Karpas-422 (cell line): ENCODE measurements around the gene TESMIN. TPM values are rescaled to one million over a fixed set of nuclear protein-coding genes. Genes with fewer than 3 reads are reported as not detected.

Experiments used
- DNase-seq: peaks from one replicate; pipeline ENCODE4 v3.0.0-alpha.2; 2015
- H2AFZ ChIP-seq: fragments of 200-600 bp; sonication (generic); 2 replicates; pipeline ENCODE4 v1.6.1; 2014; ENCODE audit warnings: antibody characterized with exemption, low read length, mixed read lengths
- H3K27ac ChIP-seq: fragments of 200-600 bp; sonication (generic); 2 replicates; pipeline ENCODE4 v1.5.1; 2014; ENCODE audit warnings: mild to moderate bottlenecking, low read length, moderate library complexity
- H3K27me3 ChIP-seq: fragments of 200-600 bp; sonication (generic); 2 replicates; pipeline ENCODE4 v1.6.1; 2014; ENCODE audit warnings: low read length, mixed read lengths
- H3K36me3 ChIP-seq: fragments of 200-600 bp; sonication (generic); 2 replicates; pipeline ENCODE4 v1.6.1; 2014; ENCODE audit warnings: low read length, mixed read lengths; ENCODE audit not compliant: insufficient read depth
- H3K4me1 ChIP-seq: fragments of 200-600 bp; sonication (generic); 2 replicates; pipeline ENCODE4 v1.6.1; 2014; ENCODE audit warnings: mild to moderate bottlenecking, low read length, mixed read lengths
- H3K4me2 ChIP-seq: fragments of 200-600 bp; sonication (generic); 2 replicates; pipeline ENCODE4 v1.6.1; 2014; ENCODE audit warnings: low read length, low read depth, mild to moderate bottlenecking; ENCODE audit not compliant: poor library complexity, severe bottlenecking
- H3K4me3 ChIP-seq: fragments of 200-600 bp; sonication (generic); 2 replicates; pipeline ENCODE4 v1.5.1; 2014; ENCODE audit warnings: mild to moderate bottlenecking, antibody characterized with exemption, low read length, mixed read lengths
- H3K79me2 ChIP-seq: fragments of 200-600 bp; sonication (generic); 2 replicates; pipeline ENCODE4 v1.6.1; 2014; ENCODE audit warnings: mild to moderate bottlenecking, low read length, mixed read lengths
- H3K9ac ChIP-seq: fragments of 200-600 bp; sonication (generic); 2 replicates; pipeline ENCODE4 v1.6.0; 2014; ENCODE audit warnings: low read length
- H3K9me2 ChIP-seq: fragments of 200-600 bp; sonication (generic), shearing (Covaris generic); replicated peaks from 2 replicates; pipeline ENCODE4 v1.6.0; 2014; ENCODE audit warnings: mild to moderate bottlenecking, low read length, moderate library complexity; ENCODE audit not compliant: insufficient read depth
- H3K9me3 ChIP-seq: fragments of 300-700, 200-600 bp; sonication (generic); 2 replicates; pipeline ENCODE4 v1.6.1; 2014; ENCODE audit warnings: low read length, mixed read lengths
- H4K20me1 ChIP-seq: fragments of 200-600 bp; sonication (generic); 2 replicates; pipeline ENCODE4 v1.6.1; 2014; ENCODE audit warnings: mild to moderate bottlenecking, antibody characterized with exemption, low read length, low read depth; ENCODE audit not compliant: insufficient read depth
- total RNA-seq: library from RNA; depleted of rRNA; stranded (reverse); fragments of >200 nt; shearing (Covaris generic); gene quantifications from 2 replicates; pipeline ENCODE4 v1.2.3, GENCODE V29; 2014; ENCODE audit warnings: low replicate concordance

TESMIN gene
- total RNA-seq, 1 experiment from 2014 or later: not detected

GRCh38 chr11:68714060-68714856 is 37.1 kb downstream of the TESMIN start:
- Histone ChIP-seq H3K27me3 (no peaks in the 10 kb centered on the region), H3K4me2 (no peak overlapping the region)

DNA sequence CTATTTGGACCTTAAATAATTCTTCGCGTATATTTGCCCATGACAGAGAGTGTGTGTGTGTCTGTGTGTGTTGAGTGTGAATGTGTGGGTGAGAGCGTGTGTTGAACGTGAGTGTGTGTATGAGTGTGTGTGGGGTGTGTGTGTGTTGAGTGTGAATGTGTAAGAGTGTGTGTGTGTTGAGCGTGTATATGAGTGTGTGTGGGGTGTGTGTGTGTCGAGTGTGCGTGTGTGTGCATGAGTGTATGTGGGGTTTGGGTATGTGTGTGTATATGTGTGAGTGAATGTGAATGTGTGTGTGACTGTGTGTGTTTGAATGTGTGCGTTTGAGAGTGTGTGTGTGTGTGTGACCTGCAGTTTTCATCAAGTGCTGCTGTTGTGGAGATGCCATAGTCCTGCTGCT is 40.2 kb downstream of the TESMIN start:
- Histone ChIP-seq H3K9me2 (no peaks in the 10 kb centered on the region), H3K79me2 (no peaks in the 10 kb centered on the region), H3K4me1 (no peaks in the 10 kb centered on the region), H3K9ac (no peak overlapping the region), H4K20me1 (no peaks in the 10 kb centered on the region), H3K36me3 (no peaks in the 10 kb centered on the region), H3K27me3 (no peaks in the 10 kb centered on the region), H3K9me3 (no peaks in the 10 kb centered on the region), H3K4me2 (no peak overlapping the region), H3K27ac (no peak overlapping the region), H3K4me3 (no peak overlapping the region), H2AFZ (no peak overlapping the region)
- no peak for DNase-seq

More at GRCh38 chr11:68714060-68714856, 37.1 kb downstream of the TESMIN start:
- Histone ChIP-seq H3K27ac (no peak overlapping the region), H2AFZ (no peak overlapping the region), H3K9me3 (no peaks in the 10 kb centered on the region), H3K4me3 (no peak overlapping the region), H3K9ac (no peak overlapping the region), H3K4me1 (no peaks in the 10 kb centered on the region), H3K36me3 (no peaks in the 10 kb centered on the region), H3K79me2 (no peaks in the 10 kb centered on the region), H3K9me2 (no peaks in the 10 kb centered on the region), H4K20me1 (no peaks in the 10 kb centered on the region)
- no peak for DNase-seq

DNA sequence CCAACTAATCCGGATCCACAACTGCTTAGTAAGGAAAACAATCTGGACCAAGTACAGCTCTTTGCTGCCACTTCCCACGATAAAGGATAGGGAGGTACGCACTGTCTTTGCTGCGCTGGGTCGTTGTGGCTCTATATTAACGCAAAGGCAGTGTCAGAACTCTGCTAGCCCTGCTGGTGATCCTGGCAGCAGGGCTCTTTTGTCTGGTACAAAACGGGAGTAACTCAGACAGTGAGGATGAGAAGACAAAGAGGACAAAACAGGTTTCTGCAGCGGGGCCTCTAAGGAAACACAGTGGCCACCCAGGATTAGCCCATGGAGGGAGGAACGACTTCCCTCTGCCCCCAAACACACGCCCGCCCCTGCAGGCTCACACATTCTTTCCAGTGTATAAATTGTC is 40.9 kb downstream of the TESMIN start:
- H4K20me1 ChIP-seq: no peaks in the 10 kb centered on the region

DNA sequence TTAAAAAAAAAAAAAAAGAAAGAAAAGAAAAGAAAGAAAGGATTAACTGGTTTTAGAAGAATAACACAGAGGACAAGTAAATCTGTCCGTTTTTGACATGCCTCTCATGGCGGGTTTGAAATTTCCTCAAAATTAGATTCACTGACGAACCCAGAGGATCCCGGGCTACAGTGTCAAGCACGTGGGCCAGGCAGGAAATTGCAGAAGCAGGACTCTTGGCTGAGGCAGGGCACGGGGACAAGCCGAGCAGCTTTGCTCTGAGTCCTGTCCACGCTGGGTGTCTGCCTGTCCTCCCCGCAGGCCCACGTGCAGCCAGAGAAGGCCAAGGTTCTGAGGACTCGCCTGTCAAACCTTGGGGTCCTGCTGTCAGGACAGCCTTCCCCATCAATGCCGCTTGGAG is 42.3 kb downstream of the TESMIN start:
- Histone ChIP-seq H3K9me3 (no peaks in the 10 kb centered on the region), H2AFZ (no peak overlapping the region), H3K4me3 (no peak overlapping the region), H3K9me2 (no peaks in the 10 kb centered on the region), H3K36me3 (no peaks in the 10 kb centered on the region), H3K9ac (no peak overlapping the region), H3K27ac (no peak overlapping the region), H3K27me3 (no peaks in the 10 kb centered on the region), H3K79me2 (no peaks in the 10 kb centered on the region), H3K4me2 (no peak overlapping the region), H3K4me1 (no peaks in the 10 kb centered on the region), H4K20me1 (no peaks in the 10 kb centered on the region)
- no peak for DNase-seq

More for the DNA sequence above, 40.9 kb downstream of the TESMIN start:
- Histone ChIP-seq H3K9me2 (no peaks in the 10 kb centered on the region), H3K4me3 (no peak overlapping the region), H3K9me3 (no peaks in the 10 kb centered on the region), H3K36me3 (no peaks in the 10 kb centered on the region), H3K27me3 (no peaks in the 10 kb centered on the region), H3K79me2 (no peaks in the 10 kb centered on the region), H3K4me1 (no peaks in the 10 kb centered on the region), H3K9ac (no peak overlapping the region), H2AFZ (no peak overlapping the region), H3K27ac (no peak overlapping the region), H3K4me2 (no peak overlapping the region)
- no peak for DNase-seq

GRCh38 chr11:68707527-68707926 is 43.8 kb downstream of the TESMIN start:
- H3K9ac ChIP-seq: no peak overlapping the region
- no peaks in the 10 kb centered on the region for H3K9me3 ChIP-seq
- H2AFZ ChIP-seq: no peak overlapping the region
- H4K20me1 ChIP-seq: no peaks in the 10 kb centered on the region
- no peaks in the 10 kb centered on the region for H3K79me2 ChIP-seq
- no peak overlapping the region for H3K4me2 ChIP-seq
- no peaks in the 10 kb centered on the region for H3K27me3 ChIP-seq
- DNase-seq: no peak
- no peaks in the 10 kb centered on the region for H3K36me3 ChIP-seq
- no peak overlapping the region for H3K4me3 ChIP-seq
- no peak overlapping the region for H3K27ac ChIP-seq
- H3K9me2 ChIP-seq: no peaks in the 10 kb centered on the region
- H3K4me1 ChIP-seq: no peaks in the 10 kb centered on the region

DNA sequence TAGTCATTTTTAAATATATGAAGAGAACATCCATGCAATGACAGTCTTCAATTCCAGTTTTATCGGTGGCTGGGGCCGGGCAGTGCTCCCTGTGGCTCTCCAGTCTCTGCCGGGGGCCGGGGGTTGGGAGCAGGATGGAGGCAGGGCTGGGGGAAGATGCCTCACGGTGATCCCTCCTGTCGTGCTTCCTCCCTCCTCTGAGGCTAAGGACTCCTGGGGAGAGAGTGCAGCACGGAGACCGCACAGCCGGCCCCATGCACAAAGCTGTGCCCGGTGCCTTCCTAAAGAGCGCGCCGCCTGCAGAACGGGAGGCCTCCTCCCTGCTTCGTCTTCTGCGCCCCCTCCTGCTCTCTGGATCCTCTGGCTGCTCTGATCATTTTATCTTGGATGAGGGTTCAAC is 46.4 kb downstream of the TESMIN start:
- H3K79me2 ChIP-seq: no peaks in the 10 kb centered on the region
- H3K9me2 ChIP-seq: no peaks in the 10 kb centered on the region
- DNase-seq: no peak
- no peaks in the 10 kb centered on the region for H3K9me3 ChIP-seq
- H3K9ac ChIP-seq: no peak overlapping the region
- H3K36me3 ChIP-seq: no peaks in the 10 kb centered on the region
- no peaks in the 10 kb centered on the region for H4K20me1 ChIP-seq
- no peaks in the 10 kb centered on the region for H3K4me1 ChIP-seq
- no peak overlapping the region for H2AFZ ChIP-seq
- no peak overlapping the region for H3K4me2 ChIP-seq
- no peak overlapping the region for H3K27ac ChIP-seq
- no peaks in the 10 kb centered on the region for H3K27me3 ChIP-seq
- H3K4me3 ChIP-seq: no peak overlapping the region

DNA sequence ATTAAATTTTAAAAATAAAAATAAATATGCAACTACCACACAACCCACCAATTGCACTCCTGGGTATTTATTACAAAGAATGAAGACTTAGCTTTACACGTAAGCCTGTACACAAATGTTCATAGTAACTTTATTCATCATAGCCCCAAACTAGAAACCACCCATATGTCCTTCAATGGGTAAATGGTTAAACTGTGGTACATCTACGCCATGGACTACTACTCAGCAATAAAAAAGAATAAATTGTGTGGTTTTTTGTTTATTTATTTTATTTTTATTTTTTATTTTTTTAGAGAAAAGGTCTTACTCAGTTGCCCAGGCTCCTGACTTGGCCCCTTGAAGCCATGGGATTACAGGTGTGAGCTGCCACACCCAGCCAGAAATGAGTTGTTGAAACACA is 52.3 kb downstream of the TESMIN start:
- Histone ChIP-seq H3K4me1 (no peaks in the 10 kb centered on the region), H3K27ac (no peak overlapping the region), H3K9me3 (0 out of 2 replicates have a peak, but pooled peaks cover 3% of the 10 kb centered on the region), H3K4me2 (no peak overlapping the region), H3K27me3 (no peaks in the 10 kb centered on the region), H3K9ac (no peak overlapping the region), H2AFZ (no peak overlapping the region), H3K79me2 (no peaks in the 10 kb centered on the region), H3K36me3 (no peaks in the 10 kb centered on the region), H4K20me1 (no peaks in the 10 kb centered on the region), H3K4me3 (no peak overlapping the region), H3K9me2 (no peaks in the 10 kb centered on the region)
- no peak for DNase-seq

DNA sequence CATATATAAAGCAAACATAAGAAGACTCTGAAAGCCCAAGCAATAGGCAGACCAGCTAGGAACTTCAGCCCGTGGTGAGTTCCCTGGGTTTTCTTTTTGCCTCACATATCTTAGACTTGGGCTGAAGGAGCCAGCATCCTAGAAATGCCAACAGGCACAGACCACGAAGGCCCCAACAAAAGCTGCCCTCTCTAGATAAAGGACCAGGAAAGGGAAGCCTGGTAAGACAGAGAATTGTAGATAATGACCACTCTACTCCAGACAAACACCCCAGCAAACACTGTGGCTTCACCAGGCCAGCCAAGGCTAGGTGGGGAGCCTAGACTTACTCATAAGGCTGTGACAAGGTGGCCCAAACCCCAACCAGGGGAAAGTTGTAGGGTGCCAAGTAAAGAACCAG is 55.8 kb downstream of the TESMIN start:
- Histone ChIP-seq H3K27me3 (no peaks in the 10 kb centered on the region), H3K9me2 (no peaks in the 10 kb centered on the region), H3K4me1 (no peaks in the 10 kb centered on the region), H3K27ac (no peak overlapping the region), H2AFZ (no peak overlapping the region), H3K9me3 (0 out of 2 replicates have a peak, but pooled peaks cover 3% of the 10 kb centered on the region), H3K4me3 (no peak overlapping the region), H3K36me3 (no peaks in the 10 kb centered on the region), H3K79me2 (no peaks in the 10 kb centered on the region), H3K4me2 (no peak overlapping the region), H3K9ac (no peak overlapping the region), H4K20me1 (no peaks in the 10 kb centered on the region)
- DNase-seq: no peak
